Fibroblast of villous mesenchyme (primary cell): ENCODE data around the gene LIN54. TPM values are rescaled to one million over a fixed set of nuclear protein-coding genes. Genes with fewer than 3 reads are reported as not detected.

Experiments
- DNase-seq: peaks from one replicate; pipeline ENCODE4 v3.0.0-alpha.2; 2010; ENCODE audit warnings: low read depth
- H3K4me3 ChIP-seq: 2 replicates; pipeline ENCODE4 v1.5.1; 2011; ENCODE audit warnings: low read depth, mild to moderate bottlenecking, low read length
- total RNA-seq: library from RNA; depleted of rRNA; stranded (reverse); fragments of >200 nt; gene quantifications from 2 replicates; pipeline ENCODE4 v1.2.3, GENCODE V29; 2012
- TF ChIP-seq, protein P1 (sequence below): IDR thresholded peaks from 2 replicates; pipeline ENCODE4 v1.5.1; 2012; ENCODE audit warnings: low read depth, mild to moderate bottlenecking, low read length; ENCODE audit not compliant: insufficient read depth

LIN54 gene
- total RNA-seq, 1 donor, result 16.8 TPM

DNA sequence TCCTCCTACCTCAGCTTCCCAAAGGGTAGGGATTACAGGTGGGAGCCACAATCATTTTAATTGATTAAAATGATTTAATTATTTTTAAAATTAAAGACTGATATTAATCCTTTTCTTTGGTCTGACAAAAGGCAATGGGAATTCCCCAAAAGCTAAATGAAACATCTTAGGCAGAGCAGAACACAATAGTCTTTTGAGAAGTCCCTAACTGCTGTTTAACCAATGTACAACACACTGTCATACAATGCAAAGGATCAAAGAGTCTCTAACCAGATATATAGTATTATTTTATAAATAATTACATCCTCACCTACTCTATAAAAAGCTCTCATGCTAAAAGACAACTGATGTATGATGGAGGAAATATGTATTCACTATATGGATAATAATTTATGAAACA is 63.1 kb downstream of the LIN54 start:
- no peak for DNase-seq
- TF ChIP-seq, protein P1, sequence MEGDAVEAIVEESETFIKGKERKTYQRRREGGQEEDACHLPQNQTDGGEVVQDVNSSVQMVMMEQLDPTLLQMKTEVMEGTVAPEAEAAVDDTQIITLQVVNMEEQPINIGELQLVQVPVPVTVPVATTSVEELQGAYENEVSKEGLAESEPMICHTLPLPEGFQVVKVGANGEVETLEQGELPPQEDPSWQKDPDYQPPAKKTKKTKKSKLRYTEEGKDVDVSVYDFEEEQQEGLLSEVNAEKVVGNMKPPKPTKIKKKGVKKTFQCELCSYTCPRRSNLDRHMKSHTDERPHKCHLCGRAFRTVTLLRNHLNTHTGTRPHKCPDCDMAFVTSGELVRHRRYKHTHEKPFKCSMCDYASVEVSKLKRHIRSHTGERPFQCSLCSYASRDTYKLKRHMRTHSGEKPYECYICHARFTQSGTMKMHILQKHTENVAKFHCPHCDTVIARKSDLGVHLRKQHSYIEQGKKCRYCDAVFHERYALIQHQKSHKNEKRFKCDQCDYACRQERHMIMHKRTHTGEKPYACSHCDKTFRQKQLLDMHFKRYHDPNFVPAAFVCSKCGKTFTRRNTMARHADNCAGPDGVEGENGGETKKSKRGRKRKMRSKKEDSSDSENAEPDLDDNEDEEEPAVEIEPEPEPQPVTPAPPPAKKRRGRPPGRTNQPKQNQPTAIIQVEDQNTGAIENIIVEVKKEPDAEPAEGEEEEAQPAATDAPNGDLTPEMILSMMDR, result no peak
- H3K4me3 ChIP-seq, result no peak overlapping the region

DNA sequence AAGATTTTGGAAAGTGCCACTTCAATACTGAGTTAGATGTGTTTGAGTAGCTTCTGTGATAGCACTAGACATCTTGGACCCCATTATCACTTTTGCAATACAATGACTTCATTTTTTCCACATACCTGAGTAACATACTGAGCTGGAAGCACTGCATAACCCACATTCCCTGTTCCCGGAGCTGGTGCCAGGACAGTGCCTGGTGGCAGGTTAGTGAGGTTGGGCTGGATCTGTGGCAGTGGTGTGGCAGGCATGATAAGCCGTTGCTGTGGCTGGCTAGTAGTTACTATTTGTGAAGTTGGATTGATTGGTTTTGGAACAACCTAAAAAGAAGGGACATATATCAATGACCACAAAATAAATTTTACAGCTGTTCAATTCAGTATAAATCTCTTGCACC is 71.2 kb downstream of the LIN54 start:
- no peak for DNase-seq
- TF ChIP-seq, protein P1, result no peak
- H3K4me3 ChIP-seq, result no peak overlapping the region

DNA sequence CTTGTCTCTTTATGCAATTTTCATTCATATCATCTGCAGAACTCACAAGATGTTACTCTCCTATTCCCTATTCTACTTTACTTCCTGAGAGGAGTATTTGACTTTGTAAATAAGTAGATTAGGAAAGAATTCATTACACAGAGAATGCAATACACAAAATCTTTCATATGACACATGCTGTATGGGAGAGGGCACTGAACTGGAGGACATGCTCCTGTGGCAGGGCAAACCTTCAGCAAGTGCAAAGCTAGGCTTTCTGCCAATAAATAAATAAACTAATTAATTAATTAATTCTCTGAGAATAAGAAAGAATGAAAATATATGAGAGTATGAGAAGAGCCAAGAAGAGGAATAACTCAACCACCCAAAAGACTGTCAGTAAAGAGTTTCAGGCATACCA is 76.2 kb downstream of the LIN54 start:
- no peak overlapping the region for H3K4me3 ChIP-seq
- DNase-seq, result no peak
- TF ChIP-seq, protein P1, result no peak

DNA sequence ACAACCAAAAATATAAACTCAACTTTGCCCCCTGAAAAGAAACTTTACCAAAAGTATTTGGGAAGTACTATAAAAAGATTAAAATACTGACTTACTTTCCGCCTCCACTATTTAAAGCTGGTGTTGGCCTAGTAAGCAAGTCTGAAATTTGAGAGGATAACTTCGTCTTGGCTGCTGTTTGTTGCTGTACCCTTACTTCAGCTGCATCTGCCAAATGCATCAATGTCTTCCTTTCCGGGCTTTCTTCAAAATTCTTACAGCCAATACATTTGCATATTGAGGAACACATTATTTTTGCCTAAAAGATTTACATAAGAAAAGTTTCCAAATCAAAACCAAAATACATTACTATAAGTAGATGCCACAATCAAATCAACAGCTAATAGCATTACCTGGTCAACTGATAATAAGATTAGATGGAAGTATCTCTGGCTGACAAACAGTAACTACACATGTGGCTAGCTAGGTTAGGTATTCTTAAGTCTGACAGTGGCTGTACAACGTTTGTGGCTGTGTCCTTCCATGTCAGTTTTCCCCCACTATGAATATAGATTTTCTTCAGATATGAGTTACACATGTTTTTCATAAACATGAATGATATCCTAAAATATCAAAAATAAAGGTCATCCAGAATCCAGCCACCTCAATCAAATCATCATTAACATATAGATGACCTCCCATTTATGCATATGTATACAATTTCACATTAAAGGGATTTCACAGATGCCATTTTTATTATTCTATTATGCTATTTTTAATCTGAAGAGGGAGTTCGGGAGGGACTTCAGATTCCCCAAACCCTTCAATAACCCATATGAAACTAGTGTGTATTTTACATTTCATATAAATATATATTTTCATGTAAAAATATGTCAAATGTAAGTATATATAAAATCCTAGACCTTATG is 79.5 kb downstream of the LIN54 start:
- DNase-seq, result no peak
- no peak overlapping the region for H3K4me3 ChIP-seq
- TF ChIP-seq, protein P1, result no peak

DNA sequence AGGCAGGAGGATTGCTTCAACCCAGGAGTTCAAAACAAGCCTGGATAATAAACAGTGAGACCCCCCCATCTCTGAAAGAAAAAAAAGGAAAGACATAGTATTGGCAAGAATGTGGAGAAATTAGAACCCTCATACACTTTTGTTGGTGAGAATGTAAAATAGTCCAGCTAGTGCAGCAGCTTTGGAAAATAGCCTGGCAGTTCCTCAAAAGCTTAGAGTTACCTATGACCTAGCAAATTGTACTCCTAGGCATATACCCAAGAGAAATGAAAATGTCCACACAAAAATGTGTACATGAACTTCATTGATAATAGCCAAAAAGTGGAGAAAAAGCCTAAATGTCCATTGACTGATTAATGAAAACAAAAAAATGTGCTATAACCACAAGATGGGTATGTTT is 88.8 kb downstream of the LIN54 start:
- H3K4me3 ChIP-seq, result no peak overlapping the region
- TF ChIP-seq, protein P1, result no peak
- DNase-seq, result no peak

DNA sequence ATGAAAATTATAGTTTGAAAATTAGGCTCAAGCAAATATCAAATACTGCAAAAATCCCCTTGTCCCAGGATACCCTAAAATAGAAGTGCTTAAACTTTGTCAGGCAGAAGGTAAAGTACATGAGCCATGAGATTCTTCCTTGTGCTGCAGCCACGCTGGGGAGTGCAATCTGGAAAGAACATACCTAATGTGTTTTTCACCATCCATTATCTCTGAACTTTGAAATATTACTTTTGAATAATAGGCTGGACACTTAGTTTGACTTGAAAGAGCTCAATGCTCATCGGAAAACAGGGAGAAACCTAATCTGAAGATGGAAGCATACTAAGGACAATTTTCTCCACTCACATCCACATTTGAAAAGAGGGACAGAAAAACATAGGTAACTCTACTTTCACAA is 91.2 kb downstream of the LIN54 start:
- H3K4me3 ChIP-seq, result no peak overlapping the region
- no peak for DNase-seq
- TF ChIP-seq, protein P1, result no peak
